Lower lobe of right lung (tissue), 1 donor: ENCODE measurements around the gene CCDC9. TPM values are rescaled to one million over a fixed set of nuclear protein-coding genes. Genes with fewer than 3 reads are reported as not detected.

Source experiments
- microRNA-seq: library from miRNA; unstranded; fragments of <30 nt; microRNA quantifications from one replicate; pipeline ENCODE4 v1.2.0, GENCODE V29; 2020; ENCODE audit warnings: borderline number of aligned reads
- total RNA-seq: library from RNA; stranded (reverse); fragmentation: NEBNext Ultra II Directional; extraction: Animal tissue kit (Norgen Biotek cat#: 25700); gene quantifications from one replicate; pipeline ENCODE4 v1.2.1, GENCODE V29; 2021
- donor health status: DM: no; HTN: yes; CAD: no; lungs with severe emphysema.

CCDC9 gene
- total RNA-seq, 1 donor from 2014 or later: 30.7 TPM

Small RNA genes within 50 kb of the gene (microRNA-seq; reads per million reads assigned to microRNA genes)
- gene MIR3190: not detected
- not detected for gene MIR3191

Other genes starting within 250 kb of the CCDC9 start
- gene NPAS1, start 236.7 kb upstream of the CCDC9 start, total RNA-seq: 1.8 TPM
- gene TMEM160, start 207.9 kb upstream of the CCDC9 start, total RNA-seq: 29.5 TPM
- gene ZC3H4, start 142.7 kb upstream of the CCDC9 start, total RNA-seq: 49.3 TPM
- 49.9 TPM for gene SAE1, start 125.7 kb upstream of the CCDC9 start, total RNA-seq
- gene BBC3, start 25.3 kb upstream of the CCDC9 start, total RNA-seq: 18.5 TPM
- 18.0 TPM for gene INAFM1, start 18.4 kb downstream of the CCDC9 start, total RNA-seq
- gene C5AR1, start 53.3 kb downstream of the CCDC9 start, total RNA-seq: 79.9 TPM
- gene C5AR2, start 75.7 kb downstream of the CCDC9 start, total RNA-seq: 6.4 TPM
- 14.5 TPM for gene DHX34, start 92.8 kb downstream of the CCDC9 start, total RNA-seq
- gene MEIS3, start 163.0 kb downstream of the CCDC9 start, total RNA-seq: 5.3 TPM
- 0.27 TPM for gene SLC8A2, start 215.4 kb downstream of the CCDC9 start, total RNA-seq
- 14.5 TPM for gene KPTN, start 227.7 kb downstream of the CCDC9 start, total RNA-seq